Subcutaneous adipose tissue (tissue), 4 donors: ENCODE measurements around the gene PLXNA2. TPM values are rescaled to one million over a fixed set of nuclear protein-coding genes. Genes with fewer than 3 reads are reported as not detected.

ENCODE experiments used
- total RNA-seq, 4 donors: library from RNA; depleted of rRNA; stranded (reverse); fragments of >200 nt; gene quantifications; one replicate each; pipeline ENCODE4 v1.1.0, GENCODE V29; 2016
- TF ChIP-seq, protein P1 (sequence below): fragments of 450-650 bp; IDR thresholded peaks from one replicate; pipeline ENCODE4 v1.5.1; 2016; ENCODE audit warnings: low read depth, mild to moderate bottlenecking, control low read depth, antibody characterized with exemption, moderate library complexity

PLXNA2 gene
- total RNA-seq, 4 donors from 2014 or later = 6.8 to 37.5 (median 14.3) TPM

GRCh38 chr1:208254862-208255261 is 10.7 kb upstream of the PLXNA2 start:
- TF ChIP-seq, protein P1, sequence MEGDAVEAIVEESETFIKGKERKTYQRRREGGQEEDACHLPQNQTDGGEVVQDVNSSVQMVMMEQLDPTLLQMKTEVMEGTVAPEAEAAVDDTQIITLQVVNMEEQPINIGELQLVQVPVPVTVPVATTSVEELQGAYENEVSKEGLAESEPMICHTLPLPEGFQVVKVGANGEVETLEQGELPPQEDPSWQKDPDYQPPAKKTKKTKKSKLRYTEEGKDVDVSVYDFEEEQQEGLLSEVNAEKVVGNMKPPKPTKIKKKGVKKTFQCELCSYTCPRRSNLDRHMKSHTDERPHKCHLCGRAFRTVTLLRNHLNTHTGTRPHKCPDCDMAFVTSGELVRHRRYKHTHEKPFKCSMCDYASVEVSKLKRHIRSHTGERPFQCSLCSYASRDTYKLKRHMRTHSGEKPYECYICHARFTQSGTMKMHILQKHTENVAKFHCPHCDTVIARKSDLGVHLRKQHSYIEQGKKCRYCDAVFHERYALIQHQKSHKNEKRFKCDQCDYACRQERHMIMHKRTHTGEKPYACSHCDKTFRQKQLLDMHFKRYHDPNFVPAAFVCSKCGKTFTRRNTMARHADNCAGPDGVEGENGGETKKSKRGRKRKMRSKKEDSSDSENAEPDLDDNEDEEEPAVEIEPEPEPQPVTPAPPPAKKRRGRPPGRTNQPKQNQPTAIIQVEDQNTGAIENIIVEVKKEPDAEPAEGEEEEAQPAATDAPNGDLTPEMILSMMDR = no peak

DNA sequence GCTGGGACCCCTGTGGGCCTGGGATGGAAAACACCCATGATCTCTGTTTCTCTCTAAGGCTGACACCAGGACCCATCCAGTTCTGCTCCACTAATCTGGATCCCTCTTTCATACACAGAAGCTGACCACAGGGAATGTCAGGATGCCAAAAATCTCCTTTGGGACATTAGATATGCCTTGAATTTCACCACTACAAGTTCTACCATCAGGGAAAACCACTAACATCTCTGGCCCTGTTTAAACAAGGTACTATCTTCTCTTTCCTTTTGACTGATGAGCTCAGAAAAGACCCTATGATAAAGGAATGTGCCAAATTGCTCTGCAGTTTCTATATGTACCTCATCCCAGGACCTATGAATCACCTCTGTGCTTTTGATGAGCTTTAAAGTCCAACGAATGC is 10.2 kb upstream of the PLXNA2 start:
- TF ChIP-seq, protein P1 = no peak

- TF ChIP-seq, protein P1 = no peak
Observed at GRCh38 chr1:208252836-208253576, 8.8 kb upstream of the PLXNA2 start.

GRCh38 chr1:208251911-208252835 is 8.0 kb upstream of the PLXNA2 start:
- TF ChIP-seq, protein P1 = no peak

DNA sequence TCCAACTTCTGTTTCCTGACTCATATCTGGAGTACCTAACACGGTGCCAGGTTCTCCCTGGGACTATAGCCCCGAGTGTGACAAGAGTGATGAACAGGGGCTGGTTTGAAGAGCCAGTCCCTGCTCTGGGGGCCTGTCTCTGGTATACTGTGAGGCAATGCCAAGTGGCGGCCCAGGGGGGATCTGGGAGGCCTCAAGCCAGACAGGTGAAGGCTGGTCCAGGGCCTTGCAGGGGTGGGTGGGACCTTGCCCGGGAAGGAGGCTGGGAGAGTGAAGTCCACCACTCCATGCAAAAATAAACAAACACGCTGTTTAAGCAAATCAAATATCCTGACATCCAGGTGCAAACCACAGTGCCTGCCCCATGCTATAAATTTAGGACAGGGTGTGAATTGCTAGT is 6.8 kb upstream of the PLXNA2 start:
- TF ChIP-seq, protein P1 = no peak

DNA sequence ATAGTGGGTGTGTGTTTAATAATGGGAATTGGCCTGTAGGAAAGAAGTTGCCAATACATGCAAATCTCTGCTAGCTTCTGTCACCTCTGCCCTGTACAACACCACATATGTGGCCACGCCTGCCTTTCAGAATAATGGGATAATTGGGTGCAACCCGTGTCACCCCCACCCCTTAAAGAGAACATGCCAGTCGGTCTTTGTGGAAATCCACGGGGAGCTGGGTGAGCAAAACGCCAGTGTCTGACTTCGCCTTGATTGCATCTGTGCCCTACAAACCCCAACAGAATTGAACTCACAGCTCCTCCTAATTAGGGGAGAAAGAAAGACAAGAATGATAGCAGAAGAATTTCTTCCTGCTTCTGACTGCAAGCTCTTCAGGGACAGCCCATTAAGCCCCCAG is 6.4 kb upstream of the PLXNA2 start:
- TF ChIP-seq, protein P1 = no peak
